Lower leg skin (tissue), 3 donors: ENCODE measurements around the gene GLOD5.

Experiments
- POLR2A ChIP-seq, 2 donors: fragments of 450-650 bp; IDR thresholded peaks; one replicate each; pipeline ENCODE4 v1.6.1; 2016 to 2017; ENCODE audit warnings: antibody characterized with exemption in 2 of 2, mild to moderate bottlenecking in 1 of 2, moderate library complexity in 1 of 2
- TF ChIP-seq, protein P1 (sequence below), 3 donors: fragments of 450-650 bp; IDR thresholded peaks; one replicate each; pipeline ENCODE4 v1.5.1; 2016; ENCODE audit warnings: antibody characterized with exemption in 3 of 3, mild to moderate bottlenecking in 3 of 3, moderate library complexity in 2 of 3

DNA sequence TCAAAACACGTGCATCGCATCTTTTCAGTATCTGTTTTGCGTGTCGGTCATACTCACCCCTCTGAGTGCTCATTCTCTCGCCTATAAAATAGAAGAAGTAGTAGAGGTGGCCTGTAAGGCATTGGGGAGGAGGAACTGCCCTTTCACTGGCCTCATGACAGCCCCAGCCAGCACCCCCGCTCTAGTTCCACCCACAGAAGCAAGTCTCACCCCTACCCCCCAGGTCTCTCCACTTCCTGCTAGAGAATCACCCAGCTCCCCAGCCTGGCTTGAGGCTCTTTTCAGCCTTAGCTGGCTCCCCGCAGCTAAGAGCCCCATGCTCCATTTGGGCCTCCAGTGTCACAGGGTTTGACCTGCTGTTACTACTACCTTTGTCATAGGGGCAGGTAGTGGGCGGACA, 52.1 kb downstream of the GLOD5 start:
- TF ChIP-seq, protein P1, sequence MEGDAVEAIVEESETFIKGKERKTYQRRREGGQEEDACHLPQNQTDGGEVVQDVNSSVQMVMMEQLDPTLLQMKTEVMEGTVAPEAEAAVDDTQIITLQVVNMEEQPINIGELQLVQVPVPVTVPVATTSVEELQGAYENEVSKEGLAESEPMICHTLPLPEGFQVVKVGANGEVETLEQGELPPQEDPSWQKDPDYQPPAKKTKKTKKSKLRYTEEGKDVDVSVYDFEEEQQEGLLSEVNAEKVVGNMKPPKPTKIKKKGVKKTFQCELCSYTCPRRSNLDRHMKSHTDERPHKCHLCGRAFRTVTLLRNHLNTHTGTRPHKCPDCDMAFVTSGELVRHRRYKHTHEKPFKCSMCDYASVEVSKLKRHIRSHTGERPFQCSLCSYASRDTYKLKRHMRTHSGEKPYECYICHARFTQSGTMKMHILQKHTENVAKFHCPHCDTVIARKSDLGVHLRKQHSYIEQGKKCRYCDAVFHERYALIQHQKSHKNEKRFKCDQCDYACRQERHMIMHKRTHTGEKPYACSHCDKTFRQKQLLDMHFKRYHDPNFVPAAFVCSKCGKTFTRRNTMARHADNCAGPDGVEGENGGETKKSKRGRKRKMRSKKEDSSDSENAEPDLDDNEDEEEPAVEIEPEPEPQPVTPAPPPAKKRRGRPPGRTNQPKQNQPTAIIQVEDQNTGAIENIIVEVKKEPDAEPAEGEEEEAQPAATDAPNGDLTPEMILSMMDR (IDR thresholded peaks at IDR 0.05): no peak
- TF ChIP-seq POLR2A (IDR thresholded peaks at IDR 0.05): no peak
